Jurkat, Clone E6-1 (cell line): ENCODE data around the gene PRR33. TPM values are rescaled to one million over a fixed set of nuclear protein-coding genes. Genes with fewer than 3 reads are reported as not detected.
"Not testable (repeated sequence)": the region's sequence is repeated elsewhere in the genome, so short reads cannot be mapped to it uniquely, and the experiment has no call there.

Experiments used
- DNase-seq: peaks from one replicate; pipeline ENCODE4 v3.0.0-alpha.2; 2011; ENCODE audit warnings: low read depth, low spot score
- H3K4me3 ChIP-seq: 2 replicates; pipeline ENCODE4 v1.5.1; 2011; ENCODE audit warnings: mild to moderate bottlenecking, low read length, control low read depth, moderate library complexity
- polyA plus RNA-seq: library from polyadenylated mRNA; unstranded; fragments of >200 nt; gene quantifications from one replicate; pipeline ENCODE4 v1.2.1, GENCODE V29; 2012; ENCODE audit warnings: missing spikeins; ENCODE audit not compliant: insufficient read length, insufficient read depth

Gene PRR33
- polyA plus RNA-seq, result 8.8 TPM

DNA sequence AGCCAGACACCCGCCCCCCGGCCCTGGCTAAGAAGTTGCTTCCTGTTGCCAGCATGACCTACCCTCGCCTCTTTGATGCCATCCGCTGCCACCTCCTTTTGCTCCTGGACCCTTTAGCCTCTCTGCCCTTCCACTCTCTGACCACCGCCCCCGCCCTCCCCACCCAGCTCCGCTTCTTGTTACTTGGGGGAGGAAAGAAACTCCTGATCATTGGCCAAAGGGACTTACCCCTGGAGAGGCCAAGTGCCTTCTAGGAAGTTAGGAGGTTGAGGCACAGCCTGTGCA, at the start of gene PRR33:
TSS of gene PRR33 (minus strand) at position 65 of the 285 bp plus-strand sequence. CDS start 1,311 bp downstream, outside the sequence.
- peak within 1 kb of the TSS; percentile 89 for H3K4me3 ChIP-seq
- DNase-seq, result no peak

DNA sequence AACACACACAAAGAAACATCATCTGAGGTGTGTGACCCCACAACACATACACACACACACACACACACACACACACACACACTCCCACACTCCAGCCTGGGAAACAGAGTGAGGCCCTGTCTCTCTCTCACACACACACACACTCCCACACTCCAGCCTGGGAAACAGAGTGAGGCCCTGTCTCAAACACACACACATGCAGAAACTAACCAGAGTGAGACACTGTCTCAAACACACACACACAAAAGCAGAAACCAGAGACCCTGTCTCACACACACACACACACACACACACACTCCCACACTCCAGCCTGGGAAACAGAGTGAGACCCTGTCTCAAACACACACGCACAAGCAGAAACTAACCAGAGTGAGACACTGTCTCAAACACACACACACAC, 48.1 kb upstream of the PRR33 start:
- not testable (repeated sequence) for DNase-seq, H3K4me3 ChIP-seq

- DNase-seq, result no peak
- no peak overlapping the region for H3K4me3 ChIP-seq
Measured at GRCh38 chr11:1939006-1939625, 47.4 kb upstream of the PRR33 start.

DNA sequence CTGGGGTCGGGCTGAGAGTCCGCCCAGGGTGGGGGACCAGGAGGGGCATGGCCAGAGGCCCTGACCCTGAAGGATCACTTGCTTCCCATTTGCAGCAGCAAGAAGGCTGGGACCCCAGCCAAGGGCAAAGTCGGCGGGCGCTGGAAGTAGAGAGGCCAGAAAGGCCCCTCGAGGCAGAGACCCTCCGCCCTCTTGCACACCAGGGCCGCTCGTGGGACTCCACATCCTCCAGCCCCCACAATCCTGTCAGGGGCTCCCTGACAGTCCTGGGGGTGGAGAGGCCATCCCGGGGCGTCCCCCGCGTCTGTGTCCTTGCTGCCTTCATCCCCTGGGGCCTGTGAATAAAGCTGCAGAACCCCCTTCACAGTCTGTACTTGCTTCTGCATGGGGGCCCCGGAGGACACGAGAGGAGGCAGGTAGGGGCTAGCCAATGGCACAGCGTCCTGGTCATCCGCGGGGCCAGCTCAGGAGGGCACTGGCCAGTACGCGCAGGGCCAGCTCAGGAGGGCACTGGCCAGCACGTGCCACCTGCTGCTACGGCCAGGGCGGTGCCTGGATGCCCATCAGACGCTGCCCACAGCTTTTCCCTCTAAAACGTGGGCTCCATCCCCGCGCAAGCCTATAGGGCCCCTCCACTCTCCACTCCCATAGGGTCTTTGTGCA, 46.8 kb upstream of the PRR33 start:
- no peak for DNase-seq

GRCh38 chr11:1937616-1938342, 46.1 kb upstream of the PRR33 start:
- no peak for DNase-seq
- no peak overlapping the region for H3K4me3 ChIP-seq

More for the DNA sequence above, 46.8 kb upstream of the PRR33 start:
- no peak overlapping the region for H3K4me3 ChIP-seq

DNA sequence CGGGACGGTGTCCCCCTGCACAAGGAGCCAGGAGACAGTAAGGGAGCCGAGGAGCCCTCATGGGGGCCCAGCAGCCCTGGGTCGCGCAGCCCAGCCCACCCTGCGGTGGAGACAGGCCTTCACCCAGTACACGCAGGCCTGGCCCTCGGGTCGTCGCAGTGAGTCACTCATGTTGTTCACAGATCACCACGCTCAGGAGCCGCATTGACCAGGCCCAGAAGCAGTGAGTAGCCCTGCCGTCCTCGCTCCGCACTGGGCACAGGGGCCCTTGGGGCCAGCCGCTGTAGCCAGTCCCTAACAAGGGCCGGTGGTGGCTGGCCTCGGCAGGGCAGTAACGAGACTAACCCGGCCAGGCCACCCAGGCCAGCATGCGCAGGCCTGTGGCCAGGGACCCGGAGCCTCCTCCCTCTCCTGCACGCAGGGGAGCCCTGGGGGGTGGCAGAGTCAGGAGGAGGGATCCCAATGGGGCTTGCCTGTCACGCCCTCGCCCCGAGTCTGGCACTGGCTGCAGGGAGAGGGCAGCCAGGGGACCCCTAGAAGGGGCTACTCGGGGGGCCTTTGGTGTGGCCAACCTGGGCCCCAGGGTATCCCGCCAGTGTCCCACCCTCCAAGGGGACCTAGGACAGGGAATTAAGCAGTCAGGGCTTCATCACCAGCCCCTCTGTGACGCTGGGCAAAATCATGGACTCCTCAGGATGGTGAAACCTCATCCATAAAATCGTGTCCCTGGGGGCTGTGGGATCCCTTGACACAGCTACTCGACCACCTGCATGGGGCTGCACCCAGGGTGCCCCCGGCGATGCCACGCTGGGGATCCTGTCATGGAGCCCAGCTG, 45.3 kb upstream of the PRR33 start:
- no peak for DNase-seq
- H3K4me3 ChIP-seq, result no peak overlapping the region

GRCh38 chr11:1936072-1936780, 44.5 kb upstream of the PRR33 start:
- H3K4me3 ChIP-seq, result no peak overlapping the region
- no peak for DNase-seq

DNA sequence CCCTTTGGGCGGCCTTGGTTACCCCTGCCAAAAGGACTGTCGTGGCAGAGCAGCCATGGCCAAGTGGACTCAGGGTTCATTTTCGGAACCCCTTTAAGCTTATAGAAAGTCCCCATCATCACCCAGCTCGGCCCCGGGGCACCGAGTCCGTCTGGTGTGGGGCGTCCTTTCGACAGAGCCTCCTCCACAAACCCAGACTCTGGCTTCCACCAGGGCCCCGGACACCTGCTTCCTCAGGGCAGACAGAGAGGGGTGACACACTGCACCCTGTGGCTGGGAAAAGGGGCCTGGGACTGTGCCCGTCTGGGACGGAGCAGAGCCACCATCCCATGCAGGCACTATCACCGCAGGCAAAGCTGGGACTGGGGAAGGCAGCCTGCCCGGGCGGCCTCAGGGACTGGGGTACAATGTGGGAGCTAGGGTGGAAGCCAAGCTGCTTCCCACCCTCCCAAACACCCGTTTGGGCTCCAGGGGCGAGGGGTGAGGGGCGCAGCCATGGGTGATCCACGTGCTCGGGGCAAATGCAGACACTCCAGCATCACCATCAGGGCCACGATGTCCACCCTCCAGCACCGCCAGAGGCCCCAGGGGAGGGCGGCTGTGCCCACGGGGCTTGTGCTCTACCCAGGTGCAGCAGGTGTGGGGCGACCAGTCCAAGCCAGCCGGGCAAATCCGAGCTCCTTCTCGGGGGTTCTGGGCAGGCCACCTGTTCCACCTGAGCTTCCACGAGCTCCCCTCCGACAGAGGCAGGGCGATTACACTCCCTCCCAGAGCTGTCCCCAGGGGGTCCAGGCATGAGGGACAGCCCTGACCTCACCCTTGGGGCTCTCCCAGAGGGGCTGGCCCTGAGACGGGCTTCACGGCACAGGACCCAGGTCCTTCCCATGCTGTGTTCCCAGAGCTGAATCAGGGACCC, 43.7 kb upstream of the PRR33 start:
- DNase-seq, result no peak
- H3K4me3 ChIP-seq, result no peak overlapping the region

- H3K4me3 ChIP-seq, result no peak overlapping the region
- no peak for DNase-seq
Measured at GRCh38 chr11:1934335-1935155, 42.9 kb upstream of the PRR33 start.

DNA sequence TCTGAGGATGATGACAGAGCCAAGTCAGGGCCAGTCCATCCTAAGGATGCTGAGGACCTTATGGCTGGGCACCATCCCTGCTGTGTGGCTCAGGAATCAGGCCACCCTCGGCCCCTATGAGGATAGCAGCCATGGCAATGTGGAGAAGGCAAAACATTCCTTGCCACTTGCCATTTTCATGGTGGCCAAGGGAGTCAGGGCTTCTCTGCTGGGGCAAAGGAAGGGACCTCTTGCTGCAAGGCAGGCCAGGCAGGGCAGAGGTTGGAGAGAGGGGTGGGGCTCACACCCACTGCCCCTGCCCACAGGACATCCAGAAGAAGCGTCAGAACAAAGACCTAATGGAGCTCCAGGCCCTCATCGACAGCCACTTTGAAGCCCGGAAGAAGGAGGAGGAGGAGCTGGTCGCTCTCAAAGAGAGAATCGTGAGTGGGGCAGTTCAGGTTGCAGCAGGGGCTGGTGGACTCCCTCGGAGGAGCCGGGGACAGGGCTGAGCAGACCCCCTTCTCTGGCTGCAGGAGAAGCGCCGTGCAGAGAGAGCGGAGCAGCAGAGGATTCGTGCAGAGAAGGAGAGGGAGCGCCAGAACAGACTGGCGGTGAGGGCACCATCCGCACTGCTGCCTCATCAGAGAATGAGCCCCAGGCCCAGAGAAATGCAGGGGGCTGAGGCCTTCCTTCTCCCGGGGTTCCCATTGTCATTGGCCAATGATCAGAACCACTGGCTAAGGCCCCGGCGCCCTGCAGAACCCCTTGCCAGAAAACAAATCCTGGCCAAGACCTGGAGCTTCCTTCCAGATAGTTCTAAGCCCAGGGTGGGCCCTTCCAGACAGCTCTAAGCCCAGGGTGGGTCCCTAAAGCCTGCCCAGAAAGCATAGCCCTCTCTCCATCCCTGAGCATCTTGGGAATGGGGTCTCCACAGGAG, 42.0 kb upstream of the PRR33 start:
- DNase-seq, result no peak
- no peak overlapping the region for H3K4me3 ChIP-seq

DNA sequence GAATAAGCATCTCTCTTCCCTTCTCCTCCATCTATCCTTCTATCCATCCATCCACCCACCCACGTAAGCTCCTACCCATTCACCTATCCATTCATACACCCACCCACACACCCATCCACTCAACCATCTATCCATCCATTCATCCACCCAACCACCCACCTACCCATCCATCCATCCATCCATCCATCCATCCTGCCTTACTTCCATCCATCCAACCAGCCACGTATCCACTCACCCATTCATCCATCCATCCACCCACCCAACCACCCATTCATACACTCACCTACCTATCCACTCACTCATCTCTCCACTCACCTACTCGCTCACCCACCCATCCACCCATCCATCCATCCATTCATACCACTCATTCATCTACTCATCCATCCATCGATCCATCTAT, 41.0 kb upstream of the PRR33 start:
- no peak for DNase-seq
- H3K4me3 ChIP-seq, result no peak overlapping the region

- no peak for DNase-seq
- no peak overlapping the region for H3K4me3 ChIP-seq
Measured at GRCh38 chr11:1932105-1932480, 40.4 kb upstream of the PRR33 start.

GRCh38 chr11:1931341-1932104, 39.8 kb upstream of the PRR33 start:
- no peak overlapping the region for H3K4me3 ChIP-seq
- no peak for DNase-seq

DNA sequence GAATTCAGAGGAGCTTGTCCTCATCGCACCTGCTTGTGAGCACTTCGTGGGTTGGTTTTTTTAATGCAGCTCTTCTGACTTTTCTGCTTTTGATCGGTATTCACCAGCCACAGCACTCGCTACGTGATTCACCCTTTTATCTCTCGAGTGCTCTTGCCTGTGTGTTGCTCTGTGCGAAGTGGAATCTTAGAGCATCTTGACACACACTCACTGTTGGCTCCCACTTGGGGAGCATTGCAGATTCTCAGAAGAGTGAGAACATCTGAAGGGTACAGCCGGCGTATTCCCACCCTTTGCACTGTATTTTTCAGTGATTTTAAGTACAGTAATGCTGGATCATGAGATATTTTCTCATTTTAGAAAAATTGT, 38.8 kb upstream of the PRR33 start:
- no peak for DNase-seq
- no peak overlapping the region for H3K4me3 ChIP-seq

GRCh38 chr11:1929621-1930461, 38.1 kb upstream of the PRR33 start:
- no peak for DNase-seq
- no peak overlapping the region for H3K4me3 ChIP-seq
